Effector CD8-positive, alpha-beta T cell (primary cell): ENCODE data around the gene CAB39.
"Not testable (repeated sequence)": the region's sequence is repeated elsewhere in the genome, so short reads cannot be mapped to it uniquely, and the experiment has no call there.

Experiments used
- DNase-seq: peaks from one replicate; lab custom pipeline; 2025; lab: John Stamatoyannopoulos, UW

Gene CAB39

GRCh38 chr2:230714136-230714480 lies 1.5 kb downstream of the CAB39 start:
- DNase-seq: no peak

- no peak for DNase-seq
These were observed 2.6 kb downstream of the CAB39 start for GRCh38 chr2:230715201-230715600.

GRCh38 chr2:230716588-230716987 lies 3.9 kb downstream of the CAB39 start:
- DNase-seq: no peak

DNA sequence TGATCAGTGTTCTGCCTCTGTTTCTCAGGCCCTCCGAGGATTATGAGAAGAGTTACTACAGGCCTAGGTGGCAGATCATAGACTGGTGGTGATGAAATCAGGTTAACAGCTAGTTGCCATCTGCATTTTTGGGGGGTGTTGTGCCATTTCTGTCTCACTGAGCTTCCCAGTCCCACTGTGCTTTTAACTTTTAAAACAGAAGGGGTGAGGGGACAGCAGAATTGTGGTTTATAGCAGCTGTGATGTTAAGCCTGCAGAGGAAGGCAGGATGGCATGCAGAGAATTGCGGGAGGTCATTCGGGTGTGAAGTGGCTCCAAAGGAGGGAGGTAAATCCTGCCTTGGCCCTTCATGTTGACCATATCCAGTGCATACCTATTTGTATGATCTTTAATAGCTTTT lies 5.0 kb downstream of the CAB39 start:
- no peak for DNase-seq

DNA sequence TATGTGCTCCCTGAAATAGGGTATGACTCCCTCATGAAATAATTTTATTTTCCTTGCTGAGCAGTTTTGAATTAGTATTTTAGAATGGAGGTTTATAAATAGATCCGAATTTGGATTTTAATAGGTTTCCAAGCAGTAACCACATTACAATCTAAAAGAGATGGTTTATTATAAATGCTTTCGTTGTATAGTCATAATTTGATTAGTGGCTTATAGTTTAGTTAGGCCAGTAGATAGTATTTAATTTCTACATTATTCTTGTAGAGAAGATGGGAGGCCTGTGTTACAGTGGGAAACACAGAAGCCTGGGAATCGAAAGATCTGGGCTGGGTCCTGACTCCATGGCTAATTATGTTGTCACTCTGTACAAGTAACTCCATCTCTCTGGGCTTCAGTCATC lies 6.7 kb downstream of the CAB39 start:
- no peak for DNase-seq

DNA sequence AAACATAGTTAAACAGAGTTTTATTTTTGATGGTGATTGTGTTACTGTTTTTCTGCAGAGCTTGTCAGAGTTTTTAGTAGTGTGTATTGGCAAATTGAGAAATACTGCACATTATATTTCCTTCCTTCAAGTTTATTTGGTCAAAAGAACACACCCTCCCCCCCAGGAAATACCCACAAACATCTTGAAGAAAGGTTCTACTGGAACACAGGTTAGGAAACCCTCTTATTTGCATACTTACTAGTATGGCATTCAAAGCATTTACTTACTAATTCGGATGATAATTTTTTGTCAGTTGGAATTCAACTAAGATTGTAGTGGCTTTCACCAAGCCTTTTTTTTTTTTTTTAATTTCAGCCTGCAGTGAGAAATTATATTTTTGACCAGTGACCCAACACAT lies 9.1 kb downstream of the CAB39 start:
- no peak for DNase-seq

DNA sequence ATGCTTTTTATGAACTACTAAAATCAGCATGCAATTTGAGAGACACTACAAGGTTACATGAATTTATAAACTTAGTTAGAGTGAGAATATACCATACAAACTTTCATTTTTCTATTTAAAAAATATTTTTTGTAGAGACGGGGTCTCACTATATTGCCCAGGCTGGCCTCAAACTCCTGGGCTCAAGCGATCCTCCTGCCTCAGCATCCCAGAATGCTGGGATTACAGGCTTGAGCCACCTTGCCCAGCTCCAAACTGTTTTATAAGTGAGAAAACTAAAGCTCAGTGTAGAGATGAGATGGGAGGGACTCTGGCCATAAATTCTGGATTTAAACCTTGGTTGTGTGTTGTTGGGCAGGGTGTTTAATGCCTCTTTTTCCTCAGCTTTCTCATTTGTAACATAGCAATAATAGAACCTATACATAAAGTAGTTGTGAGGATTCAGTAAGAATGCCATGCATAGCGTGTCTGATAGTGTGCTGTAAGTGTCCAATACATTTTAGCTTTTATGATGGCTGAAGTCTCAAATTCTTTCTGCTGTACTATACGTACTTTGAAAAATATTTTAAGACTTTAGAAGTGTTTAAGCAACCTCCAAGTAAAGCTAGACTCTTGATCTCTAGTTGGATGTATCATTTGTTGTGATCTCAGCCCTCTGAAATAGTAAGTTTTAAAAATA lies 9.7 kb downstream of the CAB39 start:
- DNase-seq: no peak

- peak; percentile 9 for DNase-seq
These were observed 10.7 kb downstream of the CAB39 start for GRCh38 chr2:230723363-230723762.

DNA sequence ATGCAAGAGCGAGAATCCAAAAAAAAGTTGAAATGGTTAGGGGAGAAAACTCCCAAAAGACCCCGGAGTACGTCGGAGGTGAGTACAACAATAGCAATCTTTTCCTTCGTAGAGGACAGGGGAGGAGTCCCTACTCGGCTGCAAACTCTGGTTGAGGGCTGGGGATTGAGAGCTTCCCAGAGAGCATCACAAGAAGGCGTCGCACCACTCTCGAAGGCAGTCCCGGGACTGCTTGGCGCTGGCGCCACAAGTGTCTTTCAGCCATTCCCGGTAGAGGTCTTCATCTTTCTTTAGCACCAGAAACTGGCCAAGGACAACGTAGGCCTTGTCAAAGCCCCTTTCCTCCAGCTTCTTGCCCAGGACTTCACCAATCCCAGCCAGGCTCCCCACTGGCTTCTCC lies 12.3 kb downstream of the CAB39 start:
- DNase-seq: not testable (repeated sequence)

- no peak for DNase-seq
These were observed 18.9 kb downstream of the CAB39 start for GRCh38 chr2:230731512-230731911.

DNA sequence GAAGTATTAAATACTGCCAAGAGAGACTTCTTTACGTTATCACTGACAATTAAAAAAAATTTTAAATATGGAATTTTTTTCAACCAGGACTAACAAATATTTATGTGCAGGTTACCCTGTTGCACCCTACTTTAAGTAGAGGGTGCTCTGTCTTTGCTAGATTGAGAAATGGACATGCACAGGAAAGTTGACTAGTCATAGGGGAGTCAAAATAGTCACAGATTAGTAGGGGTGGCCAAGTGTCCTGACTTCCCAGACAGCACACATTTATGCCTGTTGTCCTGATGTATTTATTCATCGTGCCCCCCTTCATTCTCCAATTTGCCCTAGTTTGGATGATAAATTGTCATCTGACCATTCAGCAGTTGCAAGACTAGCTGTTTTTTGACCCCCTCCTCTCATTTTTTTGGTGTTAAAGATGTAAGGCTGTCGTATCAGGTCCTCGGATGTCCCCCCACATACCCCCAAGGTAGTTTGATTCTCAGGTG lies 20.3 kb downstream of the CAB39 start:
- no peak for DNase-seq

DNA sequence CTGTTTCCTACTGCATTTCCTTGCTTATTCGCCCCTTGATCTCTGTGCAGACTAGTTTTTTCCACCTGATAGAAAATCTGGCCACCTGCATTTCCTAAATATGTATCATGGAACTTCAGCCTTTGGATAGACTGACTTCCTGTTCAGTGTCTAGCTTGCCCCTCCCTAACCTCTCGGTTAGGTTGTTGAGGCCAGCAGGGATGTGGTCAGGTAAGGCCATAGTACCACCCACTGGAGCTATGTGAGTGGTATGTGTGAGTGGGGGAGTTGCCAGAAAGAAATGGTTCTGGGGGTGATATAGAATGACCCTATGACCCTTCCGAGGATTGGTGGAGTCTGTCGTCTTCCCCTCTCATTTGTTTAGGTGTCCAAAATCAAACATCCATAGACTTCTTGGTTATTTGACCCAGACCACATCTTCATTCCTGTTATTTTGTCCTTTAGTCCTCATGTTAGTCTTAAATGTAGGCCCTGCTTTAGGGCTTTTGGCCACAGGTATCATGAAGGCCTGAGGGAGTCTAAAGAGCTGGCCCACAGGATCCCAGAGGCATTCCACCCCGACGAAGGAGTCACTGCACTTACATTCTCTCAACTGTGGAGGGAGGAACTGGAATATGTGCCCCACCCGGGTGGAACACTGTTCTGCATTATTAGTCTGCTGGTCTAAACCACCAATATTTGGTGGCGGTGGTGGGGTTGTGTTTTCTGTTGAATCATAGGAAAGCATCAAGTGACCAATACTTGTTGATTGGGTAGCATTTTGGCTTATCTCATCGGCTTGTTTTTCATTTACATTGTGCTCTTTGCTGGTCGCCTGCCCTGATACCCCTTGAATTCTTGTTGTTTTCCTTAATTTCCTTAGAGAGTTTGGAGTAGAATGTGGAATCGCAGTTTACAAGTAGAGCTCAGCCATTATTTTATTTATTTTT lies 21.9 kb downstream of the CAB39 start:
- no peak for DNase-seq

- no peak for DNase-seq
These were observed 23.2 kb downstream of the CAB39 start for GRCh38 chr2:230735884-230736283.

DNA sequence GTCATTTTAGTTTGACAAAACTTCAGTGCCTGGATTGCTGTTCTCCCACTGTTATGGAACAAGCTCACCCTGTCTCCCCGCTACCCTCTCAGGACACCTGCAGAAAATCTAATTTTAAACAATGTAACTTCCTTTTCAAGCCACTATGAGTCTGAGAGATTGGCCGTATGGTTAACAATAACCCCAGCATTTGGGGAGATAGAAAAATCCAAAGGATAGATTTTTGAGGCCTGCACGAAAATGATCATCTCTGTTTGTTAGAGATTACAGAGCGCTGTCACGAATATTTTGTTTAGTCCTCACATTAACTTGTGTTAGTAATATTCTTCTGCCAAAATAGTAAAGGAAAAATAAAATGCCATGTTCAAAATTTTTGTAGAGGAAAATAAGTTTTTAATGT lies 24.7 kb downstream of the CAB39 start:
- no peak for DNase-seq

- no peak for DNase-seq
These were observed 25.2 kb downstream of the CAB39 start for GRCh38 chr2:230737791-230738226.

- DNase-seq: no peak
These were observed 25.8 kb downstream of the CAB39 start for GRCh38 chr2:230738391-230738811.

DNA sequence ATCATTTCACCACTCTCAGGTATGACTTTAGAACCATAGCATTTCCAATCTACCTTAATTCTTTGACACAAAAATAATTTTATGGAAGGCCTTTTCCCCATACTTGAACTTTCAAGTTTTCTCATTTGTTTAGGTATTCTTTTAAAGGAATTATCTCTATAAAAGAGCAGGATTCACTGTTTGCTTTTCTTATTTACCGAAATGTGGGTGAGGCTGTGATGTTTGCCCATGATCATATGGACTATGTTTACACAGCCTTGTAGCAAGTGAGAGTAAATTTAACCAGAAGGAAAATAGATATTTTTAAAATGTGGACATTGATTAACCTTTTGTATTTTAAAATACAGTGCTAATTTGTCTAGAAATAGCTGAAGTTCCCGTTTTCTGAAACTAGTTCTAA lies 26.3 kb downstream of the CAB39 start:
- DNase-seq: no peak

GRCh38 chr2:230739961-230740360 lies 27.3 kb downstream of the CAB39 start:
- no peak for DNase-seq

DNA sequence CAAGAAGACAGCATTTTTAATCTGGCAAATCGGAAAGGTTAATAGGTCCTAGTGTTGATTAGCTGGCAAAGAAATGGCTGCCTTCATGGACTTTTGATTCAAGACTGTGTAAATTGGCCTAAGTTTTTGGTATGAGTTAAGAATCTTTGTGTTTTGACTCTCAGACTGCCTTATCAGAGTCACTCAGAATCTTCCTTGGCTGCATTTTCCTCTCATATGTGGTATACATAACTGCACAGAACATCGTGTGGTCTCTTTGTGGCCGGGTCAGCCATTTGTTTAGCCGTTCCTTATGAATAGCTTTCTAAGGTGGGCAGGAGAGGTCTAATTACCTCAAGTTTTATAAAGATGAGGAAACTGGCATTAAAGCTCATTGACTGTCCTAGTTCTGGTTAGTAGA lies 30.1 kb downstream of the CAB39 start:
- no peak for DNase-seq

GRCh38 chr2:230746213-230746612 lies 33.6 kb downstream of the CAB39 start:
- no peak for DNase-seq

DNA sequence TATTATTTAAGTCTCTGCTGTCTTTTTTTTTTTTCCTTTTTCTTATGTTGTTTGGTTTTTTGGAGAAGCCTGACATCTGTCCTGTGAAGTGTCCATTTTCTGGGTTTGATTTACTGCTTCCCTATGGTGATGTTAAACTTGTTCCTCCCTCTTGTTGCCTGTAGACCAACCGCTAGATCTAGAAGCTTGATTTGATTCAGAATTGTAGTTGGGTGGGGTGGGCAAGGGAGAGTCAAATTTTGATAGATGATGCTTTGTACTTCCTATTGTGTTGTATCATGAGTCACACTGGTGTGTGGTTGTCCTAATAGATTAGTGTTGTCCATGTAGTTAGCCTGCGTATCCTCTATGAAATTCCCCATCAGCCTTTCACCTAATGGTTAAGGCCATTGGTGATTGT lies 35.4 kb downstream of the CAB39 start:
- DNase-seq: no peak

DNA sequence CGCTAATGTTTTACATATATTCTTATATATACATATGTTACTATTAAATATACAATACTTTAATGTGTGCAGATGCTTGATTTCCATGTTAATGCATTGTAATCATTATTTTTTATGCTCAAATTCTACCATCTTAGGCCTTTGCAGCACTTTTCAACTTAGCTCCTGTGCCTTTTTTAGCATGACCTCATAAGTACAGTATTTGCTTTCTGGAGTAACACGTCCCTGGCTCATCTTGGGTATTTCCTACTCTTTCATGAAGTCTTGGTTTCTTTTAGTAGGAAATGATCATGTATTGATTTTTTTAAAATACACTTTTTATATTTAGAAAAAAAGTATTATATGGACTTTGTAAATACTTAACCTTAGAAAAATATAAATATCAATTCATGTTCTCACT lies 36.5 kb downstream of the CAB39 start:
- no peak for DNase-seq

- DNase-seq: no peak
These were observed 38.4 kb downstream of the CAB39 start for GRCh38 chr2:230751062-230751461.
